SU-DHL-6 (cell line): ENCODE measurements around the gene PPFIA2.

Experiments
- H2AFZ ChIP-seq: fragments of 200-600 bp; sonication (generic); 2 replicates; pipeline ENCODE4 v1.6.1; 2014; ENCODE audit warnings: low read depth, mild to moderate bottlenecking, moderate library complexity, mixed read lengths, antibody characterized with exemption, low read length; ENCODE audit not compliant: severe bottlenecking
- H3F3A ChIP-seq: fragments of 200-600 bp; shearing (Covaris generic); 2 replicates; pipeline ENCODE4 v1.6.0; 2016; ENCODE audit warnings: antibody characterized with exemption, mild to moderate bottlenecking; ENCODE audit not compliant: insufficient read depth
- H3K27ac ChIP-seq: fragments of 200-600 bp; sonication (generic); 2 replicates; pipeline ENCODE4 v1.5.1; 2016; ENCODE audit warnings: low read depth, mild to moderate bottlenecking, low read length, moderate library complexity, mixed read lengths
- H3K27me3 ChIP-seq: fragments of 200-600 bp; sonication (generic), shearing (Covaris generic); 2 replicates; pipeline ENCODE4 v1.6.0; 2014; ENCODE audit warnings: mild to moderate bottlenecking, low read length
- H3K36me3 ChIP-seq: fragments of 200-600 bp; sonication (generic); 2 replicates; pipeline ENCODE4 v1.6.1; 2014; ENCODE audit warnings: mild to moderate bottlenecking, low read length, mixed read lengths
- H3K4me2 ChIP-seq: fragments of 300-600, 200-600 bp; shearing (Covaris generic), sonication (generic); 2 replicates; pipeline ENCODE4 v1.6.0; 2014; ENCODE audit warnings: low read length, low read depth, mild to moderate bottlenecking; ENCODE audit not compliant: poor library complexity, severe bottlenecking
- H3K4me3 ChIP-seq: fragments of 200-600 bp; sonication (generic); 2 replicates; pipeline ENCODE4 v1.5.1; 2014; ENCODE audit warnings: antibody characterized with exemption, low read length, mild to moderate bottlenecking, mixed read lengths; ENCODE audit not compliant: insufficient read depth, poor library complexity, severe bottlenecking
- H3K79me2 ChIP-seq: fragments of 200-600 bp; sonication (generic); 2 replicates; pipeline ENCODE4 v1.6.1; 2014; ENCODE audit warnings: mild to moderate bottlenecking, low read length, moderate library complexity; ENCODE audit not compliant: insufficient read depth
- H3K9ac ChIP-seq: fragments of 200-600 bp; sonication (generic); 2 replicates; pipeline ENCODE4 v1.7.0; 2014; ENCODE audit warnings: mild to moderate bottlenecking, low read length
- H3K9me2 ChIP-seq: fragments of 200-600 bp; sonication (generic); replicated peaks from 2 replicates; pipeline ENCODE4 v1.6.1; 2014; ENCODE audit warnings: low read length; ENCODE audit not compliant: insufficient read depth
- H3K9me3 ChIP-seq: fragments of 200-600 bp; sonication (generic); 2 replicates; pipeline ENCODE4 v1.6.1; 2014; ENCODE audit warnings: low read length, mixed read lengths; ENCODE audit not compliant: insufficient read depth
- H4K20me1 ChIP-seq: fragments of 200-600 bp; sonication (generic); 2 replicates; pipeline ENCODE4 v1.6.1; 2014; ENCODE audit warnings: low read depth, mild to moderate bottlenecking, antibody characterized with exemption, low read length, moderate library complexity, mixed read lengths
- EZH2phosphoT487 ChIP-seq: fragments of 200-600 bp; sonication (generic), shearing (Covaris generic); conservative IDR thresholded peaks from 2 replicates; pipeline ENCODE4 v1.6.1; 2018; ENCODE audit warnings: mild to moderate bottlenecking, antibody characterized with exemption, low read length, moderate library complexity, mixed read lengths
- TF ChIP-seq, protein P1 (sequence below): fragments of 200-600 bp; sonication (generic); IDR thresholded peaks from one replicate; pipeline ENCODE4 v1.5.1; 2017; ENCODE audit warnings: antibody characterized with exemption, mild to moderate bottlenecking, low read length, moderate library complexity; ENCODE audit not compliant: insufficient read depth, poor library complexity, severe bottlenecking

Gene PPFIA2

DNA sequence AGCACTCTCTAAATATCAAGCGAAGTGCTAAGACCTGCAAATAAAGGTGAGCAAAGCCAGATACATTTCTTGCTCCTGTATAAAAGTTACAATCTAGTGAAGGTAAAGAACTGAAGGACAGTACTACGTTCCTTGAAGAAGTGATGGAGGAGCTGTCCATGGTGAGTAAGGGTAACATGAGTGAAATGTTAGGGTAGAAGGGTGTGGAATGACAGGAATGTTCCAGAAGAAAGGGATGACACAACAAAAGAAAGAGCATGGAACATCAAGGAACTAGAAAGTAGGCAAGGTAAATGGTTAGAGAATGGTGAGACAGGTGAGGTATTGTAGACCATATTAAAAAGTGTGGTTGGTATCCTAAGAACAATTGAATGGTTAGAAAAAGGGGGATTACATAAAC lies 408.8 kb downstream of the PPFIA2 start:
- no peak for TF ChIP-seq EZH2phosphoT487
- TF ChIP-seq, protein P1, sequence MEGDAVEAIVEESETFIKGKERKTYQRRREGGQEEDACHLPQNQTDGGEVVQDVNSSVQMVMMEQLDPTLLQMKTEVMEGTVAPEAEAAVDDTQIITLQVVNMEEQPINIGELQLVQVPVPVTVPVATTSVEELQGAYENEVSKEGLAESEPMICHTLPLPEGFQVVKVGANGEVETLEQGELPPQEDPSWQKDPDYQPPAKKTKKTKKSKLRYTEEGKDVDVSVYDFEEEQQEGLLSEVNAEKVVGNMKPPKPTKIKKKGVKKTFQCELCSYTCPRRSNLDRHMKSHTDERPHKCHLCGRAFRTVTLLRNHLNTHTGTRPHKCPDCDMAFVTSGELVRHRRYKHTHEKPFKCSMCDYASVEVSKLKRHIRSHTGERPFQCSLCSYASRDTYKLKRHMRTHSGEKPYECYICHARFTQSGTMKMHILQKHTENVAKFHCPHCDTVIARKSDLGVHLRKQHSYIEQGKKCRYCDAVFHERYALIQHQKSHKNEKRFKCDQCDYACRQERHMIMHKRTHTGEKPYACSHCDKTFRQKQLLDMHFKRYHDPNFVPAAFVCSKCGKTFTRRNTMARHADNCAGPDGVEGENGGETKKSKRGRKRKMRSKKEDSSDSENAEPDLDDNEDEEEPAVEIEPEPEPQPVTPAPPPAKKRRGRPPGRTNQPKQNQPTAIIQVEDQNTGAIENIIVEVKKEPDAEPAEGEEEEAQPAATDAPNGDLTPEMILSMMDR: no peak
- Histone ChIP-seq H3K9me3 (no peaks in the 10 kb centered on the region), H3K4me2 (no peak overlapping the region), H3K27me3 (no peaks in the 10 kb centered on the region), H3K27ac (no peak overlapping the region), H3F3A (no peaks in the 10 kb centered on the region), H3K36me3 (no peaks in the 10 kb centered on the region; the same call in 1 of the 2 replicates), H3K9ac (no peak overlapping the region), H3K4me3 (no peak overlapping the region), H2AFZ (no peak overlapping the region), H3K79me2 (no peaks in the 10 kb centered on the region), H4K20me1 (no peaks in the 10 kb centered on the region), H3K9me2 (no peaks in the 10 kb centered on the region)

DNA sequence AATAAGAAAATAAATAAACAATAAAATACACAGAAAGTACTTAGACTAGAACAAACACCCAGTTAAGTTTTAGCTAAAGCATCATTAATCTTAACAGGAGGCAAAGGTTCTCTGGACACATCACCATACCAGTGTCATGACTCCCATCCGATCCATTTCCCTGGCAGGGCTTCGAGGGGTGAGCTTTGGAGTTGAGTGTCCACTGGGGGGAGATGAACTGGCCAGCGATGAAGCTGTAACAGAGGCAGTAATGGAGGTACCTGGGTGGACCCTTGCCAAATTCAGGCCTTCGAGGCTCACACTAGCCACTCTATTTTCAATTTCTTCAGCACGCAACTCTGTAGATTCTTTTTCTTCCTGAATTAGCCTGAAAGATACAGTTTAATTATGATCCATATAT lies 411.7 kb downstream of the PPFIA2 start:
- no peak overlapping the region for H3K9ac ChIP-seq
- no peaks in the 10 kb centered on the region for H3K79me2 ChIP-seq
- no peaks in the 10 kb centered on the region for H4K20me1 ChIP-seq
- H3K4me3 ChIP-seq: no peak overlapping the region
- H3K36me3 ChIP-seq: no peaks in the 10 kb centered on the region; the same call in 1 of the 2 replicates
- no peaks in the 10 kb centered on the region for H3K9me2 ChIP-seq
- no peak overlapping the region for H3K27ac ChIP-seq
- H3K4me2 ChIP-seq: no peak overlapping the region
- no peaks in the 10 kb centered on the region for H3K9me3 ChIP-seq
- H2AFZ ChIP-seq: no peak overlapping the region
- H3K27me3 ChIP-seq: no peaks in the 10 kb centered on the region
- no peaks in the 10 kb centered on the region for H3F3A ChIP-seq
- TF ChIP-seq, protein P1: no peak
- no peak for TF ChIP-seq EZH2phosphoT487

DNA sequence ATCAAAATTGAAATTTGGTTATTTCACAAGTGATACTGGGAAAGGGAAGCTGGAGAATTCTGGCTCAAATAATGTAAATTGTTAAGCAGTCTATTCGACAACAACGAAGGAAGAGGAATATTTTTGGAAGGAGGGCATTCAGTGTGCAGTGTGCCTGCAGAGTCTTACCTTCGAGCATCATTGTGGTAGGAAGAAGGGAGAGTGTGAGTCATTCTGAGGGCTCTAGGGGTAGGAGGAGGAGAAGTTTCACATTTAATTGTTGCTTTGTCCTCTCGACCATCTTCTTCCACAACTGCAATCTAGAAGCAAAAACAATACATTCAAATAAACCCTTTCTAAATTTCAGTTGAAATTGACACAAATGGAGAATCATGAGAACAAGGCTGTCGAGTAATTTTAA lies 418.2 kb downstream of the PPFIA2 start:
- no peak overlapping the region for H2AFZ ChIP-seq
- H3K9me2 ChIP-seq: no peaks in the 10 kb centered on the region
- H3K9ac ChIP-seq: no peak overlapping the region
- no peaks in the 10 kb centered on the region for H4K20me1 ChIP-seq
- no peaks in the 10 kb centered on the region for H3F3A ChIP-seq
- H3K27ac ChIP-seq: no peak overlapping the region
- H3K4me2 ChIP-seq: no peak overlapping the region
- H3K9me3 ChIP-seq: no peaks in the 10 kb centered on the region
- H3K4me3 ChIP-seq: no peak overlapping the region
- H3K27me3 ChIP-seq: no peaks in the 10 kb centered on the region
- H3K36me3 ChIP-seq: no peaks in the 10 kb centered on the region
- H3K79me2 ChIP-seq: no peaks in the 10 kb centered on the region
- no peak for TF ChIP-seq EZH2phosphoT487
- TF ChIP-seq, protein P1: no peak
